22Rv1 (cell line): ENCODE data around the gene KRT79.
"Not testable (repeated sequence)": the region's sequence is repeated elsewhere in the genome, so short reads cannot be mapped to it uniquely, and the experiment has no call there.

Experiments used
- H3K27ac ChIP-seq: fragments of 450-650 bp; 2 replicates; pipeline ENCODE4 v1.5.1; 2017
- CTCF ChIP-seq: fragments of 450-650 bp; IDR thresholded peaks from 2 replicates; pipeline ENCODE4 v1.5.1; 2017; ENCODE audit warnings: mild to moderate bottlenecking
- ZFX ChIP-seq: fragments of 450-650 bp; IDR thresholded peaks from 2 replicates; pipeline ENCODE4 v1.6.1; 2017; ENCODE audit warnings: antibody characterized with exemption, borderline replicate concordance

KRT79 gene

DNA sequence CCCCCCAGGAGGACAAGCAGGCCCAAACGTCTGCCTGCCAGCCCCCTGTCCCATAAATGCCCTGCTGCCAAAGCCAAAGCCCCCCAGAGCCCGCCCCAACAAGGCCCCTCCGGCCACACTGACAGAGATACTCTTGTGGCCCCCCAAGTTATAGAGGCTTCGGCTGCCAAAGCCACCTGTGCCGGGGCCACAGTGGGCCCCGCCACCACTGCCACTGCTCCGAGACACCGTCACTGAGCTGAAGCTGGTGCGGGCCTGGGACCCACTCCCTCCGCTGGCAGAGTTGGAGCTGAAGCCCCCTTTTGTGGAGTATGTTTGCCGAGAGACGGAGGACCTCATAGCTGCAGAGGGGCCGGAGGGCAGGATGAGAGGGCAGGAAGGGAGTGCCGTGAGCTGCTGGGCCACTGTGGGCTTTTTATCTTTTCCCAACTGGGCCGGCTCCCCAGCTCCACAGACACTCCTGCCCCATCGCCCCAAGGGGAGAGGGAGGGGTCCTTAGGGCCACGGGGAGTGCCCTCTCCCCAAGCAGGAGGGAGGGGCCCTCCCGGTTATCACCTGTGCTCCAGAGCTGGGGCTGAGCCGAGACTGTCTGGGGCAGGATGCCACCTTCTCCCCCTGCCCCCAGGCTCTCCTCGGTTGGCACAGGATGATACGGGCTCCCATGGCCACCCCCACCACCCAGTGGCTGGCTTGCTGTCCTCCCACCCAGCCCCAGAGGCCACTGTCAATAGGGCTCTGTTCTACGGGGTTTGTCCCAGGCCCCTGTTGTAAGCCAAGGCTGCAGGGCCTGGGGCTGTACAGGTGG, at the start of gene KRT79:
Gene KRT79 (minus strand): TSS at position 390 of the 805 bp plus-strand sequence. CDS start 51 bp downstream, at position 339.
- TF ChIP-seq CTCF (no peak), ZFX (no peak)
- H3K27ac ChIP-seq: no peak within 1 kb of the TSS

DNA sequence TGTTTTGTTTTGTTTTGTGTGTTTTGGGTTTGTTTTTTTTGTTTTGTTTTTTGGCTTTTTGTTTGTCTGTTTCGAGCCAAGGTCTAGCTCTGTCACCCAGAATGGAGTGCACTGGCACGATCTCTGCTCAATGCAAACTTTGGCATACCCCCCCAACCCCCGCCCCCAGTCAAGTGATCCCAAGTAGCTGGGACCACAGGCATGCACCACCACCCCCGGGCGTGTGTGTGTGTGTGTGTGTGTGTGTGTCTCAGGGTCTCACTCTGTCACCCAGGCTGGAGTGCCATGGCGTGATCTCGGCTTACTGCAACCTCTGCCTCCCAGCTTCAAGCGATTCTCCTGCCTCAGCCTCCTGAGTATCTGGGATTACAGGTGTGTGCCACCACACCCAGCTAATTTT, 46.4 kb upstream of the KRT79 start:
- H3K27ac ChIP-seq: not testable (repeated sequence)

GRCh38 chr12:52879394-52880351, 45.6 kb upstream of the KRT79 start:
- H3K27ac ChIP-seq: peak overlapping the region; percentile 42; the same call in 1 of the 2 replicates

DNA sequence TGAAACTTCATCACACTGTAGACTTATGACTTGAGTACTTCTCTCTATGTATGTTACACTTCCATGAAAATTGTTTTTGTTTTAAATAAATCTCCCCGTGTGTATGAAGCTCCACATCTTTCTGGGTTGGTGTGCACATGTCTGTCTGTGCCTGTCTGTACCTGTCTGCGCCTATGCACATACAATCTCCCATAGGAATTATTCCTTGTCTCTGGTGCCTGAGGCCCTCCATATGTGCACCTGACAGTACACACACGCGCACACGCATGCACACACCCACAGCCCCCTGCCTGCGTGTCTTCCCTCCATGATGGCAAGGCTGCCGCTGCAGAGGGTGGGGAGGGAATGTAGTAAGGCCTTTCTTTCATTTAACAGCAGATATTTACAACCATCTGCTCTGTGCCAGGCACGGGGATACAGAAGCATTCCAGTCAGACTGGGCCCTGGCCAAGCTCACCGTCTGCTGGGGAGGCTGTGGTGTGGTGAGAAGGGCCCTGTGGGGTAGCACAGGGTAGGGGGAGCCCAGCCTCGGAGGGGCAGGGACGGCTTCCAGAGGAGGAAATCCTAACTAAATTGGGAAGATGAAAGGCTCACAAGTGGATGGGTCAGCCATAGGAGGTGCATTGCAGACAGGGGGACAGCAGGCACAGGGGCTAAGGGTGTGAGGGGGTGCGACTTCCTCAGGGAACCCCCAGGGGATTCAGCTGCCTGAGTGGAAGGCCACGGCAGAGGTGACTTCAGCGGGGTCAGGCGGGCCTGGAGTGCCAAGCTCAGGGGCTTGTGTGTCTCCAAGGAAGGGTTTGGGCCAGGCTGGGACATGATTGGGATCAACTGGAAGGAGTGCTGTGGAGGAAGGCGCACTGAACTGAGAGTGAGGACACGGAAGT, 44.6 kb upstream of the KRT79 start:
- no peak for TF ChIP-seq ZFX
- no peak for TF ChIP-seq CTCF
- H3K27ac ChIP-seq: peak overlapping the region; percentile 42; the same call in 1 of the 2 replicates

More at GRCh38 chr12:52879394-52880351, 45.6 kb upstream of the KRT79 start:
- TF ChIP-seq ZFX (no peak), CTCF (peak; percentile 100)

- H3K27ac ChIP-seq: no peak overlapping the region
- TF ChIP-seq ZFX (no peak), CTCF (no peak)
Observed at GRCh38 chr12:52877242-52877641, 43.1 kb upstream of the KRT79 start.

DNA sequence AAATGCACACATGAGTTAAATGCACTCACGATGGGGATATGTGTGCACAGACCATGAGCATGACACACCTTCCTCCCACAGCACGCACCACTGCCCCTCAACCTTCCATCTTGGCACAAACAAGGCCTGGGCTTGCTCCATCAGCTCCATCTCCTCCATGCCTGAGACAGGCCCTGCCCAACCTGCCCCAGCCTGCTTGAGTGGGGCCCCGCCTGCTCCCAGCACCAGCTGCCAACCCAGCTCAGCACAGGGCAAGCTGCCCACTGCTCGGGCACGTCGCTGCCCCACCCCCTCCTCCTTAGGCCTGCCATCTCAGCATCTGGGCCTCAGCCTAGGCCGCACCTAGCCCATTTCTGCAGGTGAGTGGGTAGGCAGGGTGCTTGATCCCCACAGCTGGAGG, 42.3 kb upstream of the KRT79 start:
- no peak for TF ChIP-seq CTCF
- no peak for TF ChIP-seq ZFX

More for the DNA sequence above, 42.3 kb upstream of the KRT79 start:
- no peak overlapping the region for H3K27ac ChIP-seq
